ENCODE data around the gene FUT2. TPM values are rescaled to one million over a fixed set of nuclear protein-coding genes. Genes with fewer than 3 reads are reported as not detected.
"Not testable (repeated sequence)": the region's sequence is repeated elsewhere in the genome, so short reads cannot be mapped to it uniquely, and the experiment has no call there.

The FUT2 gene
- total and polyA plus RNA-seq, 5 donors from 2014 or later = 0.10 to 0.67 TPM; not detected in 3

DNA sequence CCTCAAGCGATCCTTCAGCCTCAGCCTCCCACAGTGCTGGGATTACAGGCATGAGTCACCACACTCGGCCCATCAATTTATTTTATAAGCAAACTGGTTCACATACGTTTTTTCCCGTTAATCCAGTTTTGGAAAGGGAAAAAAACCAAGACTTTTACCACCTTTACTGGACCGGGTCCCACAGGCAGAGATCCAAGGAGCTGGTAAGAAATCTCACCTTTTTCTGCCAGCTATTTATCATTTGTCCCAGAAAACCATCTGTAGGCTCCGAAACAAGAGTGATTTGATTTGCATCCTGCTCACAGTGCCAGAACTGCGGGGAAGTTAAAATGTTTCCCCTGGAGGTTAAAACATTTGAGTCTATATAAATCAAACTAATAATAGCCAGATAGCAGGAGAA lies 6.3 kb upstream of the FUT2 start:
- no peaks in the 10 kb centered on the region for H3K27me3 Mint-ChIP-seq
- H3K9me3 ChIP-seq (ENCODE audit: control insufficient read depth in 2 of 2, low read length in 2 of 2) = no peaks in the 10 kb centered on the region
- H3K4me3 ChIP-seq (ENCODE audit: low read depth, low read length) = no peak overlapping the region
- H3K4me1 Mint-ChIP-seq = no peaks in the 10 kb centered on the region
- no peak overlapping the region for H3K27ac Mint-ChIP-seq
- peaks cover 3% of the 10 kb centered on the region for H3K36me3 Mint-ChIP-seq
- H3K27me3 ChIP-seq (ENCODE audit: control insufficient read depth, insufficient read depth, low read length) = no peaks in the 10 kb centered on the region
- H3K27ac ChIP-seq (ENCODE audit: insufficient read depth, low read length, poor library complexity, severe bottlenecking) = no peak overlapping the region
- no peaks in the 10 kb centered on the region for H3K4me1 ChIP-seq (ENCODE audit: control insufficient read depth, insufficient read depth, low read length, poor library complexity, severe bottlenecking)
- H3K4me3 Mint-ChIP-seq = no peak overlapping the region
- H3K36me3 ChIP-seq (ENCODE audit: control insufficient read depth, insufficient read depth, low read length) = no peaks in the 10 kb centered on the region
- no peak for DNase-seq
- ATAC-seq (ENCODE audit: low read depth in 2 of 2) = no peak
- H3K9me3 Mint-ChIP-seq = no peaks in the 10 kb centered on the region

DNA sequence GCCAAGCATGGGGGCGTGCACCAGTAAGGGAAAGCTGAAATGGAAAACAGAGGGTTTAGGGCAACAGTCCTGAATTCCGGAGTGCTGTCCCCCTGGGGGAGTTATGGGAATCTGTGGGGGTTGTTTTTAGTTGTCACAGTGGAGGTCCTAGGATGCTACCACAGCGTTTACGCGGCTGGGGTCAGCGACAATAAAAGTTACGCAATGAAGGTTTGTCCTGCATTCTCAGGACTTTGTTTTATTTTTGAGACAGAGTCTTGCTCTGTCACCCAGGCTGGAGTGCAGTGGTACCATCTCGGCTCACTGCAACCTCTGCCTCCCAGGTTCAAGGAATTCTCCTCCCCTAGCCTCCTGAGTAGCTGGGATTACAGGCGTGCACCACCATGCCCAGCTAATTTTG lies 2.1 kb upstream of the FUT2 start:
- peaks cover 0 to 11% (median 4%) of the 10 kb centered on the region in 4 donors for H3K4me1 Mint-ChIP-seq

DNA sequence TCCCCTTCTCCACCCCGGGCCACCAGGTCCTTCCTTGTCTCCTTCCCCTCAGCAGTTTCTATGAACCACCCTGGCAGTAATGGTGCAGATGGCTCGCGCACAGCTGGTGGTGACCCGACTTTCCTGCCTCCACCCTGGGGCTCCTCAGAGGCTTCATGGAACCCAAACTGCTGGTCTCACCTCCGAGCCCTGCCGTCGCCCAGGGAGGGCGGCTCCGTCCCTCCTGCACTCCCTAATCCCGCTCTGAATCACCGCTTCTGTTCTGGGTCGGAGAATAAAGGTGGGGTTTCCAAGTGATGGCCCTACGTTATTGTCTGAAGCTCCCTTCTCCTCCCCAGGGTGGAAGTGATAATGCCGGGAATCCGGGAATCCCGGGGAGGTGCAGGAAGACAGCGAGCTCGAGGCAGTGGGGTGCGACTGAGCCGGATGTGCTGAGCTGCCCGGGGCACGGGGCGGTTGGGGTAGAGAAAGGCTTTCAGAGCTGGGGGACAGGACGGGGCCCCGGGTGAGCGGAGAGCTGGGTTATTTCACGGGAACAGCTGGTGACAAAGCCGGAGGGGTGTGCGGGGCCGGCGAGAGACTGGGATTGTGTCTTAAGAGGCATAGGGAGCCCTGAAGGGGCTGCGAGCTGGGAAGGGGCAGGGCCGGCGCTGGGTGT lies 711 bp downstream of the FUT2 start:
- Histone ChIP-seq H3K27ac (ENCODE audit: insufficient read depth, low read length, poor library complexity, severe bottlenecking) (no peak overlapping the region), H3K4me1 (ENCODE audit: control insufficient read depth, insufficient read depth, low read length, poor library complexity, severe bottlenecking) (peaks cover 6% of the 10 kb centered on the region), H3K27me3 (ENCODE audit: control insufficient read depth, insufficient read depth, low read length) (no peaks in the 10 kb centered on the region), H3K4me3 (ENCODE audit: low read depth, low read length) (no peak overlapping the region), H3K9me3 (ENCODE audit: control insufficient read depth in 2 of 2, low read length in 2 of 2) (no peaks in the 10 kb centered on the region), H3K36me3 (ENCODE audit: control insufficient read depth, insufficient read depth, low read length) (no peaks in the 10 kb centered on the region)
- H3K36me3 Mint-ChIP-seq = peaks cover 6% of the 10 kb centered on the region
- peak; percentile 43 to 56 for ATAC-seq (ENCODE audit: low read depth in 2 of 2)
- peaks cover 0 to 1% (median 0%) of the 10 kb centered on the region in 7 donors for H3K9me3 Mint-ChIP-seq
- DNase-seq = no peak
- H3K4me1 Mint-ChIP-seq = peaks cover 0 to 11% (median 4%) of the 10 kb centered on the region in 4 donors
- H3K27me3 Mint-ChIP-seq = peaks cover 27% of the 10 kb centered on the region
- H3K27ac Mint-ChIP-seq = peak overlapping the region in 1 of 3 donors; percentile 73
- H3K4me3 Mint-ChIP-seq = peak overlapping the region in 3 of 4 donors; percentile 15 to 68 (median 66)

More for the DNA sequence above, 2.1 kb upstream of the FUT2 start:
- not testable (repeated sequence) for H3K27ac ChIP-seq (ENCODE audit: insufficient read depth, low read length, poor library complexity, severe bottlenecking); H3K4me3 ChIP-seq (ENCODE audit: low read depth, low read length); H3K27me3 ChIP-seq (ENCODE audit: control insufficient read depth, insufficient read depth, low read length); H3K36me3 Mint-ChIP-seq; H3K4me1 ChIP-seq (ENCODE audit: control insufficient read depth, insufficient read depth, low read length, poor library complexity, severe bottlenecking); H3K36me3 ChIP-seq (ENCODE audit: control insufficient read depth, insufficient read depth, low read length); H3K9me3 Mint-ChIP-seq; DNase-seq; ATAC-seq (ENCODE audit: low read depth in 2 of 2); H3K9me3 ChIP-seq (ENCODE audit: control insufficient read depth in 2 of 2, low read length in 2 of 2)
- peak overlapping the region in 1 of 4 donors; percentile 12 for H3K4me3 Mint-ChIP-seq
- H3K27ac Mint-ChIP-seq = peak overlapping the region in 2 of 3 donors; percentile 17 to 32
- peaks cover 27% of the 10 kb centered on the region for H3K27me3 Mint-ChIP-seq

DNA sequence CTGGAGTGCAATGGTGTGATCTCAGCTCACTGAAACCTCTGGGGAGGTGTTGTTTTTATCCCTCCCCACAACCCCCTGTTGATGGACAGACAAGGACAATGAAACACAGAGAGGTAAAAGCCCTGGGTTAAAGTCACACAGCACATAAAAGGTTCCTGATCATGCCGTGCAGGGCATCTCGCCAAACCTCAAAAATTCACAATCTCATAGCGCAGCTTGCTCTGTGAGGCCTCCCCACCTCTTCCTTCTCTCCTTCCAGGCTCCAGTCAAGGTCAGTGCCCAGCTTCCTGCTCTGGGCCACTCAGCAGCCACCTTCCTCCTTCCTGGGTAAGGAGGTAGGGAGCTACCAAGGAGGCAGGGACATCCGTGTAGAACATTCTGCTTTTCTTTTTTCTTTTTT lies 2.3 kb downstream of the FUT2 start:
- Histone ChIP-seq H3K36me3 (ENCODE audit: control insufficient read depth, insufficient read depth, low read length) (no peaks in the 10 kb centered on the region), H3K4me3 (ENCODE audit: low read depth, low read length) (no peak overlapping the region), H3K27me3 (ENCODE audit: control insufficient read depth, insufficient read depth, low read length) (no peaks in the 10 kb centered on the region), H3K9me3 (ENCODE audit: control insufficient read depth in 2 of 2, low read length in 2 of 2) (no peaks in the 10 kb centered on the region), H3K27ac (ENCODE audit: insufficient read depth, low read length, poor library complexity, severe bottlenecking) (no peak overlapping the region), H3K4me1 (ENCODE audit: control insufficient read depth, insufficient read depth, low read length, poor library complexity, severe bottlenecking) (peaks cover 6% of the 10 kb centered on the region)
- Mint-ChIP-seq H3K36me3 (peaks cover 12% of the 10 kb centered on the region), H3K4me1 (peaks cover 0 to 11% (median 4%) of the 10 kb centered on the region in 4 donors), H3K27me3 (peaks cover 27% of the 10 kb centered on the region), H3K27ac (no peak overlapping the region), H3K9me3 (peaks cover 0 to 1% (median 0%) of the 10 kb centered on the region in 7 donors), H3K4me3 (no peak overlapping the region)
- DNase-seq = no peak
- ATAC-seq (ENCODE audit: low read depth in 2 of 2) = no peak

DNA sequence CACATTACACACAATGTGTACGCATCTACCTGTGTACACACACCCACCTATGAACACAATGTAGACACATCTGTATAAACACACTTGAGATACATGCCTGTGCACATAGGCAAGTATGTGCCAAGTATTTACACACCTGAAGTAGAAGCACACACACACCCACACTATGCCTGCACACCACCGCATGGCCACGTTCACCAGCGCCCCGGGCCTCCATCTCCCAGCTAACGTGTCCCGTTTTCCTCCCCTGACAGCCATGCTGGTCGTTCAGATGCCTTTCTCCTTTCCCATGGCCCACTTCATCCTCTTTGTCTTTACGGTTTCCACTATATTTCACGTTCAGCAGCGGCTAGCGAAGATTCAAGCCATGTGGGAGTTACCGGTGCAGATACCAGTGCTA lies 6.9 kb downstream of the FUT2 start:
- peak overlapping the region in 1 of 3 donors; percentile 27 for H3K27ac Mint-ChIP-seq

DNA sequence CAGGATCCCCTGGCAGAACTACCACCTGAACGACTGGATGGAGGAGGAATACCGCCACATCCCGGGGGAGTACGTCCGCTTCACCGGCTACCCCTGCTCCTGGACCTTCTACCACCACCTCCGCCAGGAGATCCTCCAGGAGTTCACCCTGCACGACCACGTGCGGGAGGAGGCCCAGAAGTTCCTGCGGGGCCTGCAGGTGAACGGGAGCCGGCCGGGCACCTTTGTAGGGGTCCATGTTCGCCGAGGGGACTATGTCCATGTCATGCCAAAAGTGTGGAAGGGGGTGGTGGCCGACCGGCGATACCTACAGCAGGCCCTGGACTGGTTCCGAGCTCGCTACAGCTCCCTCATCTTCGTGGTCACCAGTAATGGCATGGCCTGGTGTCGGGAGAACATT lies 7.5 kb downstream of the FUT2 start:
- H3K36me3 ChIP-seq (ENCODE audit: control insufficient read depth, insufficient read depth, low read length) = no peaks in the 10 kb centered on the region
- H3K4me1 ChIP-seq (ENCODE audit: control insufficient read depth, insufficient read depth, low read length, poor library complexity, severe bottlenecking) = no peaks in the 10 kb centered on the region
- Mint-ChIP-seq H3K9me3 (peaks cover 0 to 1% (median 0%) of the 10 kb centered on the region in 7 donors), H3K27me3 (peaks cover 3% of the 10 kb centered on the region), H3K36me3 (peaks cover 37% of the 10 kb centered on the region), H3K4me1 (no peaks in the 10 kb centered on the region), H3K4me3 (no peak overlapping the region), H3K27ac (no peak overlapping the region)
- H3K27ac ChIP-seq (ENCODE audit: insufficient read depth, low read length, poor library complexity, severe bottlenecking) = no peak overlapping the region
- no peaks in the 10 kb centered on the region for H3K27me3 ChIP-seq (ENCODE audit: control insufficient read depth, insufficient read depth, low read length)
- no peaks in the 10 kb centered on the region for H3K9me3 ChIP-seq (ENCODE audit: control insufficient read depth in 2 of 2, low read length in 2 of 2)
- ATAC-seq (ENCODE audit: low read depth in 2 of 2) (no peak), DNase-seq (no peak)
- no peak overlapping the region for H3K4me3 ChIP-seq (ENCODE audit: low read depth, low read length)

More for the DNA sequence above, 6.9 kb downstream of the FUT2 start:
- DNase-seq (no peak), ATAC-seq (ENCODE audit: low read depth in 2 of 2) (no peak)
- Mint-ChIP-seq H3K4me1 (no peaks in the 10 kb centered on the region), H3K27me3 (peaks cover 9% of the 10 kb centered on the region), H3K4me3 (no peak overlapping the region), H3K9me3 (peaks cover 0 to under 1% (median 0%) of the 10 kb centered on the region in 7 donors), H3K36me3 (peaks cover 37% of the 10 kb centered on the region)
- Histone ChIP-seq H3K9me3 (ENCODE audit: control insufficient read depth in 2 of 2, low read length in 2 of 2) (no peaks in the 10 kb centered on the region), H3K36me3 (ENCODE audit: control insufficient read depth, insufficient read depth, low read length) (no peaks in the 10 kb centered on the region), H3K27me3 (ENCODE audit: control insufficient read depth, insufficient read depth, low read length) (no peaks in the 10 kb centered on the region), H3K4me3 (ENCODE audit: low read depth, low read length) (no peak overlapping the region), H3K4me1 (ENCODE audit: control insufficient read depth, insufficient read depth, low read length, poor library complexity, severe bottlenecking) (no peaks in the 10 kb centered on the region), H3K27ac (ENCODE audit: insufficient read depth, low read length, poor library complexity, severe bottlenecking) (no peak overlapping the region)

DNA sequence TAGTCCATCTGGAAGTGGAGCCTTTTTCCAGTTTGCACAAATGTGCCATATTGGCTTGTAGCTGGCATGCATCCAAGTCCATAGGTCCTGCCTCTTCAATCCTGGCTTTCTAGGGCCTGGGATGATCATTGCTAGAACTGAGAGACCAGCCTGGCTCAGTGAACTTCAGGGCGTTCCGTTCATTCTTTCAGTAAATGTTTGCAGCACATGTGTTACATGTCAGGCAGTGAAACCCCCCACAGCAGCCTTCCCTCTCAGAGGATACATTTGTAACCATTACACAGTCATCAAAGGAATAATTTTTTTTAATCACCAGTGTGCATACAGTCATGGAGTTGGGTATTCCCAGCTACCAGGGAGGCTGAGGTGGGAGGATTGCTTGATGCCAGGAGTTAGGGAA lies 9.7 kb downstream of the FUT2 start:
- no peak for ATAC-seq (ENCODE audit: low read depth in 2 of 2)

DNA sequence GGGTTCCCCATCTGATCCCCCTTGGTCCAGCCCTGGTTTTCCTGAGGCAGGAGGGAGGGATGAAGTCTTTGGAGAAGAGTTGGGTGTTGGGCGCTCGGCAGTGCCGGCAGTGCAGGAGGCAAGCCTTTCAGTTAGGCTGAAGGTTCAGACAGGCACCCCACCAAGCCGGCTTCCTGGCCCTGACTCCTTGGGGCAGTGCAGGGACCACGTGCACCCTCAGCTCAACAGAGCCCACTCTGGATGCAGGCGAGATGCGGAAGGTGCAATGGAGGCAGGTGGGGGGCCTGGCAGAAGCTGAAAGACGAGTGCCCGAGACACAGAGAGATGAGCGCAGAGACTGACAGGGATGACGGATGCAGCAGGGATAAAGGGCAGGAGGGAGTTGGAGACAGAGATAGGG lies 12.7 kb downstream of the FUT2 start:
- peaks cover 0 to 2% (median 0%) of the 10 kb centered on the region in 7 donors for H3K9me3 Mint-ChIP-seq
- DNase-seq = no peak
- H3K4me1 Mint-ChIP-seq = peaks cover 0 to 12% (median 1%) of the 10 kb centered on the region in 4 donors
- Histone ChIP-seq H3K4me1 (ENCODE audit: control insufficient read depth, insufficient read depth, low read length, poor library complexity, severe bottlenecking) (peaks cover 8% of the 10 kb centered on the region), H3K27me3 (ENCODE audit: control insufficient read depth, insufficient read depth, low read length) (no peaks in the 10 kb centered on the region), H3K27ac (ENCODE audit: insufficient read depth, low read length, poor library complexity, severe bottlenecking) (no peak overlapping the region), H3K36me3 (ENCODE audit: control insufficient read depth, insufficient read depth, low read length) (no peaks in the 10 kb centered on the region), H3K9me3 (ENCODE audit: control insufficient read depth in 2 of 2, low read length in 2 of 2) (no peaks in the 10 kb centered on the region), H3K4me3 (ENCODE audit: low read depth, low read length) (no peak overlapping the region)
- H3K4me3 Mint-ChIP-seq = peak overlapping the region in 1 of 4 donors; percentile 73
- ATAC-seq (ENCODE audit: low read depth in 2 of 2) = no peak
- H3K27me3 Mint-ChIP-seq = no peaks in the 10 kb centered on the region
- H3K36me3 Mint-ChIP-seq = peaks cover 31% of the 10 kb centered on the region
- peak overlapping the region in 2 of 3 donors; percentile 38 to 86 for H3K27ac Mint-ChIP-seq

More for the DNA sequence above, 9.7 kb downstream of the FUT2 start:
- Histone ChIP-seq H3K27me3 (ENCODE audit: control insufficient read depth, insufficient read depth, low read length) (no peaks in the 10 kb centered on the region), H3K9me3 (ENCODE audit: control insufficient read depth in 2 of 2, low read length in 2 of 2) (no peaks in the 10 kb centered on the region), H3K4me1 (ENCODE audit: control insufficient read depth, insufficient read depth, low read length, poor library complexity, severe bottlenecking) (no peaks in the 10 kb centered on the region), H3K27ac (ENCODE audit: insufficient read depth, low read length, poor library complexity, severe bottlenecking) (no peak overlapping the region), H3K36me3 (ENCODE audit: control insufficient read depth, insufficient read depth, low read length) (no peaks in the 10 kb centered on the region), H3K4me3 (ENCODE audit: low read depth, low read length) (no peak overlapping the region)
- peaks cover 0 to 5% (median 0%) of the 10 kb centered on the region in 4 donors for H3K4me1 Mint-ChIP-seq
- no peaks in the 10 kb centered on the region for H3K27me3 Mint-ChIP-seq
- H3K4me3 Mint-ChIP-seq = no peak overlapping the region
- peaks cover 0 to 1% (median 0%) of the 10 kb centered on the region in 7 donors for H3K9me3 Mint-ChIP-seq
- no peak for DNase-seq
- peaks cover 37% of the 10 kb centered on the region for H3K36me3 Mint-ChIP-seq
- H3K27ac Mint-ChIP-seq = no peak overlapping the region
